CMK (cell line): ENCODE data around the gene HINT1.
A peak's percentile ranks its signal among the peaks of the same experiment; 100 is the strongest.
"Not testable (repeated sequence)": the region's sequence is repeated elsewhere in the genome, so short reads cannot be mapped to it uniquely, and the experiment has no call there.

ENCODE experiments used
- DNase-seq: peaks from one replicate; pipeline ENCODE4 v3.0.0-alpha.2; 2010; ENCODE audit warnings: low read depth

The HINT1 gene

GRCh38 chr5:131165119-131165727 lies at the start of gene HINT1:
Gene HINT1, minus strand, starts transcription at chr5:131165256. Its CDS starts 51 bp downstream, at chr5:131165205.
- DNase-seq: peak; percentile 79

DNA sequence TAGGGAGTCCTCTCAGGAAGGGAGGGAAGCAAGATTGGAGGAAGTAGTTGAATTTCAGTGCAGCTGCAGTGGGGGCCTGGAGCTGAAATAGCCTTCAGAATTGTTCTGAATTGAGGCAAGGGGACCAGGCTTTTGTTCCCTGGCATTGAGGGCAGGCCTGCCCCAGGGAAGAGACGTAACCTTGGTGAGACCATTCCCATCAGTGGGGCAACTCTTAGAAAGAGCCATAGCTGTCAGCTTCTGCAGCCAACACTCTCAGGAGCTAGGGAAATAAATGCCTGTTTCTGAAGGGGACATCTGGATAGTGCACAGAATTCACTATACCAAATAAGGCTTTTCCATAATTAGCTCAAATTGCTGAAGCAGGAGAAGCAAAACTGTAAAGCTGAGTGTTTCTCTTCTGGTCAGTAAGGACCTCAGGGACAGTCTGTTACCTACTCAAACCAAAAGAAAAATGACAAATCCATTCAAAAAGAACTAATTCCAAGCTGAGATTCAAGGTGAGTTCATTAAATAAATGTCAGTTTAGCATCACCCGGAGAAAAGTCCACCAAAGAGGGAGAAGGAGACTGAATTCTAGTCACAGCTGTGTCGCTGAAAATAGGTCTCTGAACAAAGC lies 49.7 kb upstream of the HINT1 start:
- DNase-seq: no peak

DNA sequence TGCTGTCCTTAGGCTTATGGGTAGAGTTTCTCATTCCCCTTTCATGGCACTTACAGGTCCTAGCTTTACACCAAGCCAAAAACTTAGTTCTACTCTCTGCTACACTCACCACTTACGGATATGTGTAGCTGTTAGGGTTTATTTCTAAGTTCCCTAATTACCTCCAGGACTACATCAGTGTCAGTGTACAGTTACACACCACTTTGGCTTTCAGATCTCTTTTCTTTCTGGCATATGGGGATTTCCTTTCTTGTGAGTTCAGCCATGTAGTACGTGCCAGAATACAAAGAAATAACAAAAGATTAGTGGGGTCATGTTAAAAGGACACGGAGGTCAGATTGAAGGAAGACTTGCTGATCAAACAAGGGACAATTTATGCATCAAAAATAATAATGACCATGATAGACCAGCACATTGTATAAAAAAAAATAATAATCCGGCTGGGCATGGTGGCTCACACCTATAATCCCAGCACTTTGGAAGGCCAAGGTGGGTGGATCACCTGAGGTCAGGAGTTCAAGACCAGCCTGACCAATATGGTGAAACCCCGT lies 47.5 kb upstream of the HINT1 start:
- no peak for DNase-seq

DNA sequence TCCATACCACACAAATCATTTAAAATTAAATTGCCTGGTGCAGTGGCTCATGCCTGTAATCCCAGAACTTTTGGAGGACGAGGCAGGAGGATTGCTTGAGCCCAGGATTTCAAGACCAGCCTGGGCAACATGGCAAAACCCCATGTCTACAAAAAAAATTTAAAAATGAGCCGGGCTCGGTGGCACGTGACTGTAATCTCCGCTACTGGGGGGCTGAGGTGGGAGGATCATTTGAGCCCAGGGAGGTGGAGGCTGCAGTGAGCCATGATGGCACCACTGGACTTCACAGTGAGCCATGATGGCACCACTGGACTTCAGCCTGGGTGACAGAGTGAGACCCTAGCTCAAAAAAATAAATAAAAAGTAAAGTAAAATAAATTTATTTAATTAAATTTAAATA lies 46.6 kb upstream of the HINT1 start:
- no peak for DNase-seq

DNA sequence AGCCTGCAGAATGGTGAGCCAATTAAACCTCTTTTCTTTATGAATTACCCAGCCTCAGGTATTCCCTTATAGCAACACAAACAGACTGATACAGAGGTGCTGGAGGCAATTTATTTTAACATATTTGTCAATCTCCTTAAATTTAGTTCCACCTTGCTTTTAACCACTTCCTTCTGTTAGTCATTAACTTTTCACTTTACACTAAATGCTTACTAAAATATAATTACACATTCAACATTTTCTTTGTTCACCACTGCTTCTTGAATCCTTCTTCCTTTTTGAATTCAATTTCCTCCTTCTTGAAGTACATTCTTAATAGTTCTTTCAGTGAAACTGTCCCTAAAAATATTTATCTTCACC lies 45.1 kb upstream of the HINT1 start:
- no peak for DNase-seq

DNA sequence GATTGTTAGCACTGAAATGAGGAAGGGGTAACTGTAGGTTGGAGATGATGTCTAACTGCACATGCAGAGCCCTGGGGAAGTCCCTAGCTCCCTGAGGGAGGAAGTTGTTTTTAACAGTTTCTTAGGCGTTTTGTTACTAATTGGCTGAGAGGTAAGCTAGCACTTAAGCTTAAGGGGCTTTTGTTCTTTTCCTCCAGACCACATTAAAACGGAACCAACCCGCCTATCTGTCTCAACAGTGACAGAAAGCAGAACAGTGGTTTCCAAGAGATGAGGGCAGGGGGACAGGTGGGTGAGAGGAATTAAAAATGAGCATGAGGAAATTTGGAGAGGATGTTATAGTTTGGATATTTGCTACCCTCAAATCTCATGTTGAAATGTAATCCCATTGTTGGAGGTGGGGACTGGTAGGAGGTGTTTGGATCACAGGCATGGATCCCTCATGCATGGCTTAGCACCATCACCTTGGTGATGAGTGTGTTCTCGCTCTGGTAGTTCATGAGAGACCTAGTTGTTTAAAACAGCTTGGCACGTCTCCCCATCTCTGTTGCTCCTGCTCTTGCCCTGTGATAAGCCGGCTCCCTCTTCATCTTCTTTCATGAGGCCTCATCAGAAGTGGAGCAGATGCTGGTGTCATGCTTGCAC lies 44.6 kb upstream of the HINT1 start:
- peak; percentile 57 for DNase-seq

DNA sequence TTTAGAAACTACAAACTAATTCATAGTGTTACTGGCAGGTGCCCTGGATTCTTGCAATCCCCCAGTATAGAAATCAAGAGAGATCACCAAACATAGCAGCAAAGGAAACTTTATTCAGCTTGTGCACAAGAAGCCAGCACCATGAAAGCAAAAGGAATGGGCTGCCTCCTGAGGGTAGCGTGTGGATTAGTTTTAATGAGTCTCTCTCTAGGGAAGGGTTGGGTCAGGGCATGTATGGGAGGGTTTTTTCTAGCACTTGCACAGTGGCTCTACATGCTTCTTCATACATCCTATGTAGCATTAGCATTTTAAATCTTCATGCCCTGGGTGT lies 44.1 kb upstream of the HINT1 start:
- no peak for DNase-seq

GRCh38 chr5:131206772-131207171 lies 41.7 kb upstream of the HINT1 start:
- DNase-seq: no peak

DNA sequence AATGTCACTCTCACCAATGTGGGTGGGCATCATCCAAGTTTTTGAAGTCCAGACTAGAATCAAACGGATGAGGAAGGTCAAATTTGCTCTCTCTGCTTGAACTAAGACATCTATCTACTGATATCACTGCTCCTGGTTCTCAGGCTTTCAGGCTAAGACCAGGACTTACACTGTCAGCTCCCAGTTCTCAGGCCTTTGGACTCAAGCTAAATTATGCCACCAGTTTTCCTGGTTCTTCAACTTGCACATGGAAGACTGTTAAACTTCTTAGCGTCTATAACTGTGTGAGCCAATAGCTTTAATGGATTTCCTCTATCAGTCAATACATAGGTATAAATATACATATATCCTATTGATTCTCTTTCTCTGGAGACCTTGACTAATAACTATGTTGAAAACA lies 41.0 kb upstream of the HINT1 start:
- DNase-seq: no peak

DNA sequence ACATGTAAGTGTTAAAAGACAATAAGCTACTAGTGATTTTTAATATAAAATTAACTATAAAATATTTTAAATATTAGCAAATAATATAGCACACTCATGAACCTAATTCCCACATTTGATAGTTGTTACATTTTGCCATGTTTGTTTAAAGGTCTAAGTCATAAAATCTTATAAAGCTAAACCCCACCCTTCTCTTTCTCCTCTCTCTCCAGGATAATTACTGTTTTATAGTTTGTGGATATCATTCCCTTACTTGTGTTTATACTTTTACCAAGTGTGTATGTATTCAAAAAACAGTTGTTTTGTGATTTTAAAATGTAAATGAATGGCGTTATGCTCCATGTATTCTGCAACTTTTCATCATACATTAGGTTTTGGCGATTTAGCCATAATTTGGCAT lies 39.9 kb upstream of the HINT1 start:
- DNase-seq: no peak

GRCh38 chr5:131200560-131200959 lies 35.5 kb upstream of the HINT1 start:
- DNase-seq: no peak

DNA sequence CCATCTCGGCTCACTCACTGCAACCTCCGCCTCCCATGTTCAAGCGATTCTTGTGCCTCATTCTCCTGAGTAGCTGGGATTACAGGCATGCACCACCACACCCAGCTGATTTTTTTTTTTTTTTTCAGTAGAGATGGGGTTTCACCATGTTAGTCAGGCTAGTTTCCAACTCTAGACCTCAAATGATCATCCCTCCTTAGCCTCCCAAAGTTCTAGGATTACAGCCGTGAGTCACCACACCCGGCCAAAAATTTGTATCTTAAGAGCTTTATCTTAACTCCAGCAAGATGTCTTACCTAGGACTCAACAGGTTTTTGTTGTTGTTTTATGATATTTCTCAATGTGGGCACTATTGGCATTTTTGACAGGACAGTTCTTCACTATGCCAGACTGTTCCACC lies 33.6 kb upstream of the HINT1 start:
- no peak for DNase-seq

DNA sequence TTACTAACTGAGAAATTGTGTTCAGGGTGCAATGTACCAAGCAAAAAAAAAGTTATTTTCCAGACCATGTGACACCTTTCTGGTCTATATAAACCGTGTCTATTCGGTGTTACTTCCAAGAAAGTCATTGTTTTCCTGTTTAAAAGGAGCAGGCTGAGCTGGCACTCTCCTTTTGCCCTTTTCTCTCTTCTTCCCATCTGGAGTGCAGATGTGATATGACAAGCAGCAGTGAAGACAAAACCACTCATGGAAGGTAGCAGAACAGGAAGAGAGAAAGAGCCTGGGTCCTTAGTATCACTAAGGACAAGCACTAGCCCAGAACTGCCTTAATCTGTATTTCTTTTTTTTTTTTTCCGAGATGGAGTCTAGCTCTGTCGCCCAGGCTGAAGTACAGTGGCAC lies 31.3 kb upstream of the HINT1 start:
- DNase-seq: no peak

- DNase-seq: no peak
Observed at GRCh38 chr5:131195696-131196095, 30.6 kb upstream of the HINT1 start.

DNA sequence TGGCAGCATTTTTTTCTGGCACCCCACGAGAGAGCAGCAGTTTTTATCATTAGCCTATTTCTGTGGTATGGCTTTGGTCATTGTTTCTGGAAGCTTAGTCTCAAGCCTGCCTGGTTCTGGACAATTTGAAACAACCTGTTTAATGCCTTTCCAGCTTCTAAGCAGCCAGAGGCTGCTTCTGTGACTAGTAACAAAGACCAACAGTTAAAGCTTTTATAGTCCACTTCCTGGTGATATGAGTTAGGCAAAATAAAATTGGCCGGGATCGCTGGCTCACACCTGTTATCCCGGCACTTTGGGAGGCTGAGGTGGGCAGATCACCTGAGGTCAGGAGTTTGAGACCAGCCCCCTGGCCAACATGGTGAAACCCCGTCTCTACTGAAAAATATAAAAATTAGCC lies 29.7 kb upstream of the HINT1 start:
- DNase-seq: no peak

- DNase-seq: not testable (repeated sequence)
Observed at GRCh38 chr5:131193897-131194296, 28.8 kb upstream of the HINT1 start.

DNA sequence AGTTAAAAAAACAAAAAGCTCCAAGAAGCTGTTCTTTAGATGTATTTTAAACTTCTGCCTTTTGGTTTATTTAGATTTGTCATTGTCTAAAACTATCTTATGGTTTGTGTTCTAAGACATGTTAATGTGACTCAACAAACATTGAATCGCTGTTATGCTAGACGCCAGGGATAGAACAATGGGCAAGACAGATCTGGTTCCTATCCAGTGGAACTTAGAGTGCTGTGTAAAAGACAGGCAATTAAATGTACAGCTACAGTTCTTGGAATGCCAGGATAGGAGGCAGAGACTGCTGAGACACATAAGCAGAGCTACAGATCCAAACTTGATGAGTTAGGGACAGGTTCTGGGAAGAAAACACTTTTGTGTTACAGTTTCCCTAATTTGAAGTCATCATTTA lies 28.1 kb upstream of the HINT1 start:
- no peak for DNase-seq

GRCh38 chr5:131186561-131187256 lies 21.7 kb upstream of the HINT1 start:
- no peak for DNase-seq

DNA sequence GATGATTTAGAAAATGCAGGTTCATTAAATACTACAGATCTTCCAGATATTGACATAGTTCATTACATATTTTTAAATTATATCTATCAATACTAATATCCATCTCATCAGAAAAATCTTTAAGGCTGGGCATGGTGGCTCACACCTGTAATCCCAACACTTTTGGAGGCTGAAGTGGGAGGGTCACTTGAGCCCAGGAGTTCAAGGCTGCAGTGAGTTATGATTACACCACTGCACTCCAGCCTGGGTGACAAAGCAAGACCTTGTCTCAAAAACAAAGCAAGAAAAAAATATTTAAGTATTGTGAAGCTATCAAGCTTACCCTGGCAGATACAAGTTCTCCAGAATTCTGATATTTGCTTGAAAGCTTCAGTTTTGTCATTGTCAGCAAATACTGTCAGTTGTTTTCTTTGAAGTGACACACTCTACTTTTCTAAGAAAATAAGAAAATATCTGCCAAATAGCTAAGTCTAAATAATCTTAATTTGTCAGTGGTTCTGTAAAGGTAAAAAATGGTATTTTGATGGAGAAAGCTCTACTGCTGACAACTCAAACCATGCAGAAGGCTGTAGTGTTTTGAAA lies 20.6 kb upstream of the HINT1 start:
- DNase-seq: no peak

GRCh38 chr5:131182839-131183238 lies 17.8 kb upstream of the HINT1 start:
- DNase-seq: no peak

GRCh38 chr5:131180407-131180806 lies 15.4 kb upstream of the HINT1 start:
- DNase-seq: no peak

DNA sequence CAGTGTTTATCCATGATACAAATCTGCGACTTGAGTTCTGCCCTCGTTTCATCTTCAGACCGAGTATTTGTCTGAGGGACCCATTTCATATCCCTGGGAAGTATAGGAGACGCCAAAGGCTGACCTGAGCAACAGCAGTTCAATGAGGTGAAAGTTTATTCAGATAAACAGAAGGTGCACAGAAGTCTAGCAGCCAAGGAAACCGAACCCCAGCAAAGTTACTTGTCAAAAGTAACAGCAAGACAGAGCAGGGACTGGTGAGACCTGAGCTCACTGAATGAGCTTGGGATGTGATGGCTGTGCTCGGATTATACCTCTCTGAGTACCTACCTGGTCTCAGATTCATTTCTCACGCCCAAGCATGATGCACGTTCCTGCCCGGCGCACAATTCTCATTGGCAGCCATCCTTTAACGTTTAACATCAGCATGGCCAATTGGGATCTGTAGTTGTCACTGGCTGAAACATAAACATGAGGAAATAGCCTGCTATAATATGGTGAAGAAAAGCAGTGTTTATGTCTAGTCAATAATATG lies 6.3 kb upstream of the HINT1 start:
- no peak for DNase-seq
